Articular chondrocyte of knee joint (primary cell): ENCODE results near the gene TMEM222. TPM values are rescaled to one million over a fixed set of nuclear protein-coding genes. Genes with fewer than 3 reads are reported as not detected.

Experiments
- small RNA-seq: library from RNA; depleted of rRNA; stranded (forward); fragments of <200 nt; gene quantifications from one replicate; pipeline ENCODE3, GENCODE V24; 2012
- total RNA-seq: library from RNA; depleted of rRNA; stranded (reverse); fragments of >200 nt; gene quantifications from 2 replicates; pipeline ENCODE4 v1.2.3, GENCODE V29; 2012

TMEM222 gene, protein sequence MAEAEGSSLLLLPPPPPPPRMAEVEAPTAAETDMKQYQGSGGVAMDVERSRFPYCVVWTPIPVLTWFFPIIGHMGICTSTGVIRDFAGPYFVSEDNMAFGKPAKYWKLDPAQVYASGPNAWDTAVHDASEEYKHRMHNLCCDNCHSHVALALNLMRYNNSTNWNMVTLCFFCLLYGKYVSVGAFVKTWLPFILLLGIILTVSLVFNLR
- total RNA-seq: 26.3 and 27.8 TPM in 2 replicates

GRCh38 chr1:27321813-27322568 is at the start of gene TMEM222:
TSS of gene TMEM222 (plus strand) at chr1:27322163. CDS start at chr1:27322198, 35 bp downstream.

GRCh38 chr1:27341525-27342252 is 19.7 kb downstream of the TMEM222 start, which contains the start of gene SYTL1:
TSS of gene SYTL1 (plus strand) at chr1:27342022. CDS start at chr1:27345335, 3,313 bp downstream.

GRCh38 chr1:27366411-27367159 is 44.6 kb downstream of the TMEM222 start, which contains the start of gene MAP3K6:
TSS of gene MAP3K6 (minus strand) at chr1:27366961. CDS start at chr1:27366597, 364 bp downstream.

GRCh38 chr1:27374362-27375086 is 52.6 kb downstream of the TMEM222 start, which contains the start of gene FCN3:
TSS of gene FCN3 (minus strand) at chr1:27374824. CDS start at chr1:27374818, 6 bp downstream.

DNA sequence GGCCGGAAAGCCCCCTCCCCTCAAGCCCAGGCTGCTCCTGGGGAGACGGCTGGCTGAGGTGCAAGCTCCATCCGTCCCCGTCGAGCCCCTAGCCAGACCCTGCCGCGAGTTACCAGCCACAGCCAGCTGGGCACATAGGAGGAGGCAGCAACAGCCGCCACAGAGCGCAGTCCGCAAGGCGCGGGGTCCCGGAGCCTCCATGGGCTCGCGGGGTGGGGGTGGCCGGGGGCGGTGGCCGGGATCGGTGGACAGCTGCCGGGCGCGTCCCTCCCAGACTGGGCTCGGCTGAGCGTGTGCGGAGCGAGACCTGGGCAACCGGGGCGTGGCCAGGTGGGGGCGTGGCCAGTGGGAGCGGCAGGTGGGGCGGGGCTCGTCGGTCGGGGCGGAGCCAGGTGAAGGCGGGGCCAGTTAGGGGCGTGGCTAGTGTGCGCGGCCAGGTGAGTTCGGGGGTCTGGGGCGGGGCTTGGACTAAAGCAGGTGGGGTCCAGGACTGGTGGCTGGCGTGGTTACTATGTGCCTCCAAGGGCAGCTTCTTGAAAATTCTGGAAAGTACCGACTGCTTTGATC is 61.2 kb downstream of the TMEM222 start, which contains the start of gene CD164L2:
CD164L2 (minus strand) TSS at position 295 of the 567 bp plus-strand sequence; CDS start at position 201, 94 bp downstream.

Small RNA genes within 50 kb of the gene (small RNA-seq; reads per million reads assigned to genes)
- not detected for gene RNU6-48P

Other genes starting within 250 kb of the TMEM222 start
- 5.1 and 5.2 TPM in 2 replicates for gene SLC9A1, start 167.0 kb upstream of the TMEM222 start, total RNA-seq
- 26.1 TPM in 2 replicates for gene WDTC1, start 87.5 kb upstream of the TMEM222 start, total RNA-seq
- gene SYTL1, start 19.9 kb downstream of the TMEM222 start, total RNA-seq: 0.13 and 0.22 TPM in 2 replicates
- 23.0 and 27.0 TPM in 2 replicates for gene MAP3K6, start 44.8 kb downstream of the TMEM222 start, total RNA-seq
- not detected in 2 replicates for gene FCN3, start 52.7 kb downstream of the TMEM222 start, total RNA-seq
- gene CD164L2, start 61.2 kb downstream of the TMEM222 start, total RNA-seq: not detected in 2 replicates
- under 0.01 and 0.11 TPM in 2 replicates for gene GPR3, start 70.5 kb downstream of the TMEM222 start, total RNA-seq
- 28.6 and 30.1 TPM in 2 replicates for gene WASF2, start 168.0 kb downstream of the TMEM222 start, total RNA-seq